KBM-7 (cell line): ENCODE data around the gene IFITM5.
"Not testable (repeated sequence)": the region's sequence is repeated elsewhere in the genome, so short reads cannot be mapped to it uniquely, and the experiment has no call there.

ENCODE experiments used
- DNase-seq: peaks from one replicate; pipeline ENCODE4 v3.0.0-alpha.2; 2015
- in situ Hi-C: fragments of 300-500 bp; cut with MboI; formaldehyde crosslinking; loops from 2 replicates; pipeline ENCODE4 v1.14.3; 2020; ENCODE audit warnings: low sequenced_read_pairs, low pct_unique_long_range_greater_than_20kb, mixed read lengths

IFITM5 gene

GRCh38 chr11:288478-289397, 10.6 kb downstream of the IFITM5 start, which contains the start of gene PGGHG:
PGGHG (plus strand) TSS chr11:289126; CDS start chr11:289817, 691 bp downstream.
- in situ Hi-C loops: no loop called here
- DNase-seq: no peak

- DNase-seq: no peak
- in situ Hi-C loops: no loop called here
Measured at GRCh38 chr11:287821-288477, 11.4 kb downstream of the IFITM5 start.

GRCh38 chr11:286977-287820, 12.1 kb downstream of the IFITM5 start:
- in situ Hi-C loops, DNase-seq: not testable (repeated sequence)

GRCh38 chr11:285894-286220, 13.5 kb downstream of the IFITM5 start:
- in situ Hi-C loops: no loop called here
- no peak for DNase-seq

- in situ Hi-C loops: no loop called here
- no peak for DNase-seq
Measured at GRCh38 chr11:285021-285893, 14.1 kb downstream of the IFITM5 start.

- in situ Hi-C loops: no loop called here
- no peak for DNase-seq
Measured at GRCh38 chr11:284105-285020, 15.0 kb downstream of the IFITM5 start.

- DNase-seq: no peak
Measured at GRCh38 chr11:283405-284104, 15.8 kb downstream of the IFITM5 start.

GRCh38 chr11:282630-283360, 16.5 kb downstream of the IFITM5 start:
- in situ Hi-C loops: no loop called here
- DNase-seq: no peak

More at GRCh38 chr11:283405-284104, 15.8 kb downstream of the IFITM5 start:
- in situ Hi-C loops: no loop called here

- DNase-seq: no peak
- in situ Hi-C loops: no loop called here
Measured at GRCh38 chr11:282171-282570, 17.2 kb downstream of the IFITM5 start.

- in situ Hi-C loops: no loop called here
- no peak for DNase-seq
Measured at GRCh38 chr11:281486-282161, 17.7 kb downstream of the IFITM5 start.

- in situ Hi-C loops: no loop called here
- DNase-seq: peak; percentile 39
Measured at GRCh38 chr11:280706-281485, 18.4 kb downstream of the IFITM5 start.

GRCh38 chr11:279966-280705, 19.2 kb downstream of the IFITM5 start:
- in situ Hi-C loops: no loop called here
- no peak for DNase-seq

- in situ Hi-C loops: no loop called here
- DNase-seq: no peak
Measured at GRCh38 chr11:279040-279965, 20.0 kb downstream of the IFITM5 start.
